ENCODE data around the gene PRKAR1A.

The PRKAR1A gene

DNA sequence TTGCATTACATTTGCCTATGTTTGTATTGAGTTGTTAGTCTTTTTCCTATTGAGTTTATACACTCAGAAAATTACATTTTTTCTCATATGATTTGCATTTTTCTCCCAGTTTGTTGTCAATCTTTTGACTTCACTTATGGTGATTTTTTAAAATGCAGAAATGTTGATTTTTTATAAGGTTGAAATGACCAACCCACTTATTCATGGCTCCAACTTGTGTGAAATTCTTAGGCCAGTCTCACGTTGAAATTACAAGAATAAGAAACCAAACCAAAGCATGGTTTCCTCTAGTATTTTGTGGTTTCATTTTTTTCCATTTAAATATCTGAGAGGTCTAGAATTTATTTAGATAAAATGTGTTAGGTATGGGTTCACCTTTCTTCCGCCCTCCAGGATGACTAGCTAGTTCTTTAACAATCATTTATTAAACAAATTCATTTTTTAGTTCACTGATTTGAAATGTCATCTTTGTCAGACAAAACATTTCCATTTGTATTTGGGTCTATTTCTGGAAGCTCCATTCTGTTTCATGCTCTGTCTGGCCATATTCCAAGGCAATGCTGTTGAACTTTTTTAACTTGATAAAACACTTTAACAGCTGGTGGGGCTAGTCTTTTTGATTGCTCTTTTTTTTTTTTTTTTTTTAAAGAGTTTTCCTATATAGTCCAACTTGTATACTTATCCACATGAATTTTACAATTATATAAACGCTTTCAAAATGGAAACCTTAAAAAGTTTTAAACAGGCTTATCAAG, 48.9 kb downstream of the PRKAR1A start:
- DNase-seq: no peak
- Mint-ChIP-seq H3K27ac (no peak overlapping the region), H3K9me3 (no peaks in the 10 kb centered on the region), H3K36me3 (ENCODE audit: low read depth) (no peaks in the 10 kb centered on the region), H3K27me3 (ENCODE audit: low read depth, poor library complexity) (peaks cover 13% of the 10 kb centered on the region), H3K4me3 (no peak overlapping the region), H3K4me1 (peaks cover 18% of the 10 kb centered on the region)
- TF ChIP-seq, protein P1, sequence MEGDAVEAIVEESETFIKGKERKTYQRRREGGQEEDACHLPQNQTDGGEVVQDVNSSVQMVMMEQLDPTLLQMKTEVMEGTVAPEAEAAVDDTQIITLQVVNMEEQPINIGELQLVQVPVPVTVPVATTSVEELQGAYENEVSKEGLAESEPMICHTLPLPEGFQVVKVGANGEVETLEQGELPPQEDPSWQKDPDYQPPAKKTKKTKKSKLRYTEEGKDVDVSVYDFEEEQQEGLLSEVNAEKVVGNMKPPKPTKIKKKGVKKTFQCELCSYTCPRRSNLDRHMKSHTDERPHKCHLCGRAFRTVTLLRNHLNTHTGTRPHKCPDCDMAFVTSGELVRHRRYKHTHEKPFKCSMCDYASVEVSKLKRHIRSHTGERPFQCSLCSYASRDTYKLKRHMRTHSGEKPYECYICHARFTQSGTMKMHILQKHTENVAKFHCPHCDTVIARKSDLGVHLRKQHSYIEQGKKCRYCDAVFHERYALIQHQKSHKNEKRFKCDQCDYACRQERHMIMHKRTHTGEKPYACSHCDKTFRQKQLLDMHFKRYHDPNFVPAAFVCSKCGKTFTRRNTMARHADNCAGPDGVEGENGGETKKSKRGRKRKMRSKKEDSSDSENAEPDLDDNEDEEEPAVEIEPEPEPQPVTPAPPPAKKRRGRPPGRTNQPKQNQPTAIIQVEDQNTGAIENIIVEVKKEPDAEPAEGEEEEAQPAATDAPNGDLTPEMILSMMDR (IDR thresholded peaks at IDR 0.05): no peak

DNA sequence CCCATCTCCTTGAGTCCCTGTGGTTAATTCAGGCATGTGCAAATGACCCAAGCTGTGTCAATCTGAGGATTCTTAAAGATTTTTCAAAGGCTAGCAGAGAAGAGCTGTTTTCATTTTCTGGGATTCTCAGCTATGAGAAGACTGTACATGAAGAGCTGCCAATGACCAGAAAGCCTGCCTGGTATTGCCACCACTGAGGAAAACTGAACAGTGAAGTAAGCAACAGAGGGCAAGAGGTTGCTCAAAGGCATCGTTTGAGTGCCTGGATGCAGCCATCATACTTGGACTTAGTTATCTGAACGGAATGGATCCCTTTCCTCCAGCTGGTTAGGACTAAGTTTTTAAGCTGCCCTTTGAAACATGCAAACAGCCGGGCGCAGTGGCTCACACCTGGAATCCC, 50.5 kb downstream of the PRKAR1A start:
- Mint-ChIP-seq H3K9me3 (no peaks in the 10 kb centered on the region), H3K27ac (no peak overlapping the region)

DNA sequence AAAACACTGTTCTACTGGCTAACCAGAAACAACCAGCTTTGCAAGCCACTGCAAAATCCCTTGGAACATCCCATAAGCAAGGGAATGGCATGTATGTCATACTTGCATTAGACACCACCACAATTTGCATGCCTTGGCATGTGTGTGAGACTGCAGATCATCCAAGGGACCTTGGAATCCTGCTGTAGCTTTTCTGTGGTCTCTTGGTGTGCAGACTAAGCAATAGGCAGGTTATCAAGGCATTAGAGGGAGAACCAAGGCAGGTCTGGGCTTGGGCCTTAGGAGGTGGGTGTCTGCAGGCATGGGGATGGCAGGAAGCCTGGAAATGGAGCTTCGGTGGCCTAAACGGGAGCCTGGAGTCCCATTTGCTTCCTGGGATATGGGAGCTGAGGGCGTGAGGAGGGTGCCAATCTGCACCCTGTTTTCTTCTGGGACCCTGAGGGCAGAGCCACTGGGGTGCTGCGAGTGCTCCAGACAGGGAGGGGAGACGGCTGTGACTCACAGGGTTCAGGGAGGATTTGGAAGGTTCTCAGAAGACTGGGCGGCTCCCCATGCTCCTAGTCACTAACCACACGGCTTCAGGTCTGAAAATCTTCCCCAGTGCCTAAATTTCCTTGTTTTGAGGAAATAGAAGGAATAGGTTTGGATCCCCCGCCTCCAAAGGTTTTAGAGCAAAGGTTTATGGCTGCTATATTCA, 52.3 kb downstream of the PRKAR1A start:
- DNase-seq: no peak
- Mint-ChIP-seq H3K27ac (no peak overlapping the region), H3K36me3 (ENCODE audit: low read depth) (no peaks in the 10 kb centered on the region), H3K4me3 (no peak overlapping the region), H3K4me1 (no peaks in the 10 kb centered on the region), H3K9me3 (no peaks in the 10 kb centered on the region), H3K27me3 (ENCODE audit: low read depth, poor library complexity) (peaks cover 9% of the 10 kb centered on the region)
- TF ChIP-seq, protein P1 (IDR thresholded peaks at IDR 0.05): no peak

More for the DNA sequence above, 50.5 kb downstream of the PRKAR1A start:
- Mint-ChIP-seq H3K36me3 (ENCODE audit: low read depth) (no peaks in the 10 kb centered on the region), H3K4me3 (no peak overlapping the region), H3K27me3 (ENCODE audit: low read depth, poor library complexity) (peaks cover 13% of the 10 kb centered on the region), H3K4me1 (peaks cover 11% of the 10 kb centered on the region)
- TF ChIP-seq, protein P1 (IDR thresholded peaks at IDR 0.05): no peak
- DNase-seq: no peak

DNA sequence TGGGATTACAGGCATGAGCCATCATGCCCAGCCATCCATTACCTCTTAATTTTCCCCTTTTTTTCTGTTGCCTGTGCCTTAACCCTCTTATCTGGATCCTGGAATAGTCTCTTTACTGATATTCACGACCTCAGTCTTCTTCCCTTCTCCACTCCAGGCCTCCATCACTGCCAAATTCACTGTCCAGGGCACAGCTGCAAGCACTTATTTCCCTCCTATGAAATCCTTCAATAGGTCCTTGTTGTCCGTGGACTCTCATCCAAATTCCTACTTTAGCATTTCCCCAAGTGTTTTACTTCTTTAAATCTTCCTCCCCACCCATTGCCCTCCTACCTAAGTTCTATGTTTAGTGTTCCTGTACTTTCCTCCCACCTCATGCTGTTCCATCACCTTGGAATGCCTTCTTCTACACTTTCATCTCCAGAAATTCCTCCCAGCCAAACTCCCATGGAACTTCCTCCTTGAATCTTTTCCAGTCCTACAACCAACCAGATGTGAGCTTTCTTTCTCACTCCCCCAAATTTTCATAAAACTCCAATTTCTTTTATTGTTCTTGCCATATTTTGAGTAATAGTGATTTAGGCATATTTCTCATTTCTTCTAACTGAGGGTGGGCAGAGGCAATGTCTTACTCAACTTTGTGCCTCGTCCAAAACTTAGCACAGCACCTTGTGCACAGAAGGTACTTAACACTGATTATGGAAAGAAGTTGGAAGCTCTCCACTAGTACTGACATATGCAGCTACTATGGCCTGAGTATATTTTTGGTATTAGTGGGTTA, 53.6 kb downstream of the PRKAR1A start:
- no peak for DNase-seq
- Mint-ChIP-seq H3K4me1 (no peaks in the 10 kb centered on the region), H3K36me3 (ENCODE audit: low read depth) (no peaks in the 10 kb centered on the region), H3K9me3 (no peaks in the 10 kb centered on the region), H3K27ac (no peak overlapping the region), H3K27me3 (ENCODE audit: low read depth, poor library complexity) (peaks cover 9% of the 10 kb centered on the region), H3K4me3 (no peak overlapping the region)
- TF ChIP-seq, protein P1 (IDR thresholded peaks at IDR 0.05): no peak

DNA sequence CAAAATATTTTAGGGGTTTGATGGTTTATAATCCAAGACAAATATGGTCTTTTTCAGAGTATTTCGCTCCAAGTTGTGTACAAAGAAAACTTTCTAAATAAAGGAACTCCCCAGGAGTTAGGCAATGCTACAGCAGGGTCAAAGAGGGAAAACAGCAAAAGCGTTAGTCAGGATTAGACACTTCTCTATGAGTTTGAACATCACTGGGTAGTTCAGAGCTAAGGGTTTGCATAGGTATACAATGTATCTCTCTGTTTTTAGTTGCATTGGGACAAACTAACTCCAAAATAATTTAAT, 54.2 kb downstream of the PRKAR1A start:
- no peaks in the 10 kb centered on the region for H3K9me3 Mint-ChIP-seq
- H3K27ac Mint-ChIP-seq: no peak overlapping the region
- TF ChIP-seq, protein P1 (IDR thresholded peaks at IDR 0.05): no peak
- no peaks in the 10 kb centered on the region for H3K4me1 Mint-ChIP-seq
- H3K36me3 Mint-ChIP-seq (ENCODE audit: low read depth): no peaks in the 10 kb centered on the region
- no peak overlapping the region for H3K4me3 Mint-ChIP-seq
- DNase-seq: no peak
- peaks cover 9% of the 10 kb centered on the region for H3K27me3 Mint-ChIP-seq (ENCODE audit: low read depth, poor library complexity)
